Stimulated activated CD4-positive, alpha-beta T cell treated with anti-CD3 and anti-CD28 coated beads, Interleukin-4, amount 100 ng/mL, for 1 hour (primary cell): ENCODE data around the gene RIC8A.
A peak's percentile ranks its signal among the peaks of the same experiment; 100 is the strongest.
"Not testable (repeated sequence)": the region's sequence is repeated elsewhere in the genome, so short reads cannot be mapped to it uniquely, and the experiment has no call there.

ENCODE experiments used
- DNase-seq: peaks from one replicate; pipeline ENCODE4 v3.0.0-alpha.2; 2020

RIC8A gene

DNA sequence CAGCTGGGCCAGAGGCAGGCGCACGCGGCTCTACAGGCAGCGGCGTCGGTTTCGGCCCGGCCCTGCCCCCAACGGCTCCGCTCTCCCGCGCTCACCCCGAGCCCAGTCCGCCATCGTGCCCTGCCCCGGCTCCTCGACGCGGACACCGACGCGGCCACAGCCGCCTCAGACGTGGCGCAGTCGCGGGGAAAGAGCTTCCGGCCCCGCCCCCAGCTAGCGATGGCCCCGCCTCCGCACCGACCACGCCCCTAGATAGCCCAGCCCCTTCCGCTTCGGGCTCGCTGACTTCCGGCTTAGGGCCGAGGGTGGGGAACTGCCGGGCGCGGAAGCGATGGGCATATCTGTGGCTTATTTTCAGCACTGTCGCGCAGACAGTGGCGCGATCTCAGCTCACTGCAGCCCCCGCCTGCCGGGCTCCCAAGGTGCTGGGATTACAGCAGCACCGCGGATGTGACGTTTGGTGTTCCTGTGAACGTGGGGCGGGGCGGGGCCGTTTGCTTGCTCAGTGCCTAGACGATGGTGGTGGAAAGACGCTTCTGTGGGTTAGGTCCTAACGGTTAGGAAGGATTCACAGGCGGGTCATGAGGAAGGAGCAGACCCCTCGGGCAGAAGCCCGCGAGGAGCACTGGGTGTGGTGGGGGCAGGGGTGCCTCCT, at the start of gene RIC8A, which contains the start of gene BET1L:
Gene RIC8A (plus strand): TSS at position 501 of the 655 bp plus-strand sequence. CDS start 1,147 bp downstream, outside the sequence.
Gene BET1L (minus strand): TSS at position 192 of the 655 bp plus-strand sequence. CDS start 78 bp downstream, at position 114.
- DNase-seq, result peak; percentile 97

- not testable (repeated sequence) for DNase-seq
These were observed 27.3 kb upstream of the RIC8A start for GRCh38 chr11:180242-180641.

DNA sequence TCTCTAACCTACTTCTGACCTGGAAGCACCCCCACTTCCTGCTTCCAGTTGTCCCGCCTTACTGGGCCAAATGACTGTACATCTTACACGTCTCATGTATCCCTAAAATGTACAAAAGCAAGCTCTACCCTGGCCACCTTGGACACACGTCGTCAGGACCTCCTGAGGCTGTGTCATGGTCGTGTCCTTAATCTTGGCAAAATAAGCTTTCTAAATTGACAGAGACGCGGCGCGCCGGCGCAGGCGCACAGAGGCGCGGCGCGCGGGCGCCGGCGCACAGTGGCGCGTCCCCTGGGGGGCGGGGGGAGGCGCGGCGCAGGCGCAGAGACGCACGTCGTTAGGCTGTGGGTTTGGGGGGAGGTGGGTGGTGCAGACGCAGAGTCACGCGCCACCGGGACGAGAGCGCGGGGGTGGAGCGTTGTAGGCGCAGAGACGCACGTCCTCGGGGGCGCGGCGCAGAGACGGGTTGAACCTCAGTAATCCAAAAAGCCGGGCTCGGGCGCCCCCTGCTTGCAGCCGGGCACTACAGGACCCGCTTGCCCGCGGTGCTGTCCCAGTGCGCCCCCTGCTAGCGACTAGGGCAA, 18.2 kb upstream of the RIC8A start:
- not testable (repeated sequence) for DNase-seq

GRCh38 chr11:189843-190311, 17.6 kb upstream of the RIC8A start:
- DNase-seq, result peak; percentile 38

DNA sequence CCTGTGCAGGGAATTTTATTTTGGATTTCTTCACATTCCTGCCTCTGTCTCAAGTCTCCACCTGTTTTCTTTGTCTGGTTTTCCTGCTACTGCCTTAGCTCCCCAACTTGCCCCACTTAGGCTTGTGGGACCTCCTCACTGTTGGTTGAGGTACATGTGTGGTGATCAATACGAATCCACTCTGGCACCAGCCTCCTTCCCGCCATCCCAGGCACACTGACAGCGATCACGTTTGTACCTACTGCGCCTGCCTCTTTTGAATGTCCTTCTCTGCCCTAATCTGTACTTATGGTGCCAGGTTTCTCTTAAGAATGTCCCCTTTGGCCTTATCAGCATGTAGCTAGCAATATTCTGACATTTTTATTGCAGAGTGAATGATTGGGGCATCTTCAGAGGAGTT, 17.0 kb upstream of the RIC8A start:
- DNase-seq, result not testable (repeated sequence)

- DNase-seq, result peak; percentile 53
These were observed 15.7 kb upstream of the RIC8A start for GRCh38 chr11:191490-192478.

DNA sequence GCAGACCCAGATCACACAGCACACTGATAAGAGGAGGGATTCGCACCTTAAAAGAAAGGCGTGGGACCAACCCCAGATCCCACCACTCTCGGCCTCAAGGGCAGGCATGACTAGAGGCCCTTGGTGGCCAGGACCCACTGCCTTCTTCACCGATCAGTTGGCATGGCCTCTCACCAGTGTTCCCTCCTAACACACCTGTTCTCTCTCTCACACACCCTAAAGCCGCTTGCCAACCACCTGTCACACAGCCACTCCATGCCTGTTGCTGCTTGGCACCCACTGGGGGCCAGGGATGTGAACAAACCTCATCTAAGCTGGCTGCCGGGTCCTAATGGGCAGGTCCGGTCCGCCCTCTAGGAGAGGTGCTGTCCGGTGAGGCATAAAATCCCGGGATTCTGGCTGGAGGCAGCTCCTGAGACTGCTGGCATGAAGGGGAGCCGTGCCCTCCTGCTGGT, 14.8 kb upstream of the RIC8A start, which contains the start of gene SCGB1C1:
Gene SCGB1C1 (plus strand): TSS at position 405 of the 455 bp plus-strand sequence. CDS start 22 bp downstream, at position 427.
- DNase-seq, result not testable (repeated sequence)

DNA sequence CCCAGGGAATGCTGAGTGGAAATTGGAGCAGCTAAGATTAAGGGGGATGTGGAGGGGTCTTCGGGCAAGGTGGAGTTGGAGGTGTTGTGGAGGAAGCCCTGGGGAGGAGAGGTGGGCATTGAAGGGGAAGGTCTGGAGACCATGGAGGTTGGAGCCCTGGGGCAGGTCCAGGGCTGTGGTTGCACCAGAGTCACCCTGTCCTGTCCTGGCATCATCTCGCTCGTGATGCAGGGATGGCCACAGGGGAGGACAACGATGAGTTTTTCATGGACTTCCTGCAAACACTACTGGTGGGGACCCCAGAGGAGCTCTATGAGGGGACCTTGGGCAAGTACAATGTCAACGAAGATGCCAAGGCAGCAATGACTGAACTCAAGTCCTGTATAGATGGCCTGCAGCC, 14.0 kb upstream of the RIC8A start:
- DNase-seq, result not testable (repeated sequence)

- no peak for DNase-seq
These were observed 10.4 kb upstream of the RIC8A start for GRCh38 chr11:196786-197731.

DNA sequence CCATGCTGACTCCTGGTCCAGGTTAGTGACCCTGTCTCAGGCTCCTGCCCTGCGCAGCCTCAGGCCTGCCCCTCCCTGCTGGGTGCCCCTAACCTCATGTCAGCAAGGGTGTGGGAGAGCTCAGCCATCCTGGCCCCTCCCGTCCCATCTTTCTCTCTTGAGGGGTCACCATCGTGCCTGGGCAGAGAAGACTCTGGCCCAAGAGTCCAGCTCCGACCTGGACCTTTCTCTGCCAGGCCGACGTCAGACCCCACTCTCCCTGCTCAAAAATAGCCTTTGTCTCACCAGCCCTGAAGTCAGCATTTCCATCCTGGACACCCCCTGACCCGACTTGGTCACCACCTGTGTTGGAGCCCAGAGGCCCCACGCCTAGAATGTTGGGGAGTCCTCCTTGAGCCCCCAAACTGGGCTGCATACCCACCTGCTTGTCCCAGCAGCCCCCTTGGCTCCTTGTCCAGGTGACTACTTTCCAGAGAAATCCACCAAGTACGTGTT, 9.7 kb upstream of the RIC8A start:
- DNase-seq, result no peak

DNA sequence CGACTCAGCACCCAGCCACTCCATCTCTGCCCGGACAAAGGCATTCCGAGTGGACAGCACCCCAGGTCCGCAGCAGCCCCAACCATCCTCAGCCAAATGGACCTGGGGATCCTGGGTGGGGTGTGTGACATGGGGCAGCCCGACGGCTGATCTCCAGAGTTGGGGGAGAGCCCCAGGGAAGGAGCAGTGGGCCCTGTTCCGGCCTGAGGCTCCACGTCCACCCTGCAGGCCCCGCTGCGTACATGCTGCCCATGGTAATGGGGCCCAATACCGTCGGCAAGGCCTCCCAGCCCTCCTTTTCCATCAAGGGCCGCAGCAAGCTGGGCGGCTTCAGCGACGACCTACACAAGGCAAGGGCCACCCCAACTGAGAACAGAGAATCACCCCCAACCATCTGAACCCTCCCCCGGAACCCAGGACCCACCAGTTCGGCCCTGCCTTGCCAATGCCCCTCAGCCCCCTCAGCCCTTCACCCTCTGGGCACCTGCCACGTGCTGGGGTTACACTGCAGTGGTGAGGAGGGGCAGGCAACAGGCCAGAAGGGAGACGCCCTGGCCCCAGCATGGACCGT, 9.2 kb upstream of the RIC8A start:
- DNase-seq, result no peak

- DNase-seq, result no peak
These were observed 8.4 kb upstream of the RIC8A start for GRCh38 chr11:199004-199581.

DNA sequence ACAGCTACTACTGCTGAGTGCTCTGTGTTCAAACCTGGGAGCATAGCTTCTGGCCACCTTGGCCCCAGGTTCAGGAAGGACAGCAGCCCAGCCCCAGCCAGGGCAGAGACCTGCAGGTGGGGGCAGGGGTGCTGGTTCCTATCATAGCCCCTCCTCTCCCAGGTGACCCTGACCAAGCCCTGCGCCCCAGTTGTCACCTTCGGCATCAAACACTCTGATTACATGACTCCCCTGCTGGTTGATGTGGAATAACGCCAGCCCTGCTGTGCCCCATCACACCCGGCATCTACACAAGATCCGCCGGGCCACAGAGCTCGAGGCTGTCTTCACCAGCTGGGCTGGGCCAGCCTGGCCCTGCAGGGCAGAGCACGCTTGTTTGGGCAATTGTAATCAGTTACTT, 7.7 kb upstream of the RIC8A start:
- no peak for DNase-seq

DNA sequence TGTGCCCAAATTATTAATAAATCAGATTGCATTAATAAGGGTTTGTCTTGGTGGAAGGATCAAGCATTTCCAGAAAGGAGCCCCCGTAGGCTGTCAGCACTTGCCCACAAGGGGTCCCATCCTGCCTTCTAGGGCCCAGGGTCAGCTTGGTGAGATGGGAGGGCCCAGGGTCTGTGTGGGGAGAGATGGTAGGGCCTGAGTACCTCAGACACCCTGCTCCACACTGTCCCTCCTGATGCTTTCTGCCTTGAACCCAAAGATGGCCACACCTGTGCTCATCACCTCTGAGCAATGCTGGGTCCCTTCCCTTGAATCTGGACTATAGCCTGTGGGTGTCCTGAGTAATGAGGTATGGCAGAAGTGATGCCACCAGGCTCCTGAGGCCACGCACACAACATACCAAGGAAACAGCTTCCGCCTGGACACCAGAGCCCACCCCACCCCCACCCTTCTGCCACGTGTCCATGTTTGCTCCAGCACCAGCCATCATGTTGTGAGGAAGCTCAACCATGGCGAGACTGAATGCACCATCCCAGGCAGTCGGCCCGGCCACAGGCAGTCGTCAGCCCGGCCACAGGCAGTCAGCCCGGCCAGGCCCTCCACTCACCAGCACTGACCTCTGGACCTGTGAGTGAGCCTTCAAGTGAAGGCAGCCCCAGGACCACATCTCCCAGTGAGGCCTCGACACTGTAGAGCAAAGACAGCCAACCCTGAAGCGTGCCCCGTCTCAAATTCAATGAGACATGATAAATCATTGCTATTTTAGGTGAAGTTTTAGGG, 7.1 kb upstream of the RIC8A start:
- no peak for DNase-seq

- no peak for DNase-seq
These were observed 5.5 kb upstream of the RIC8A start for GRCh38 chr11:201966-202365.

DNA sequence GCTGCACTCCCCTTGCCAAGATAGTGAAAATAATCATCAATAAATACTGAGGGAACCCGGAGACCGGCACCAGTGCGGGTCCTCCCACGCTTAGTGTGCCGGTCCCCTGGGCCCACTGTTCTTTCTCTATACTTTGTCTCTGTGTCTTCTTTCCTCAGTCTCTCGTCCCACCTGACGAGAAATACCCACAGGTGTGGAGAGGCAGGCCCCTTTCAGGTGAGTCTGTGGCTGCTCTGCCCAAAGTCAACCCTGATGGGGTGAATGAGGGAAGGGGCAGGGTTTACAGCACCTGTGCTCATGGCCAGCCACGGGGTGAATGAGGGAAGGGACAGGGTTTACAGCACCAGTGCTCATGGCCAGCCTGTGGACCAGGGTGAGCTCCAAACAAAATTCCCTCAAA, 5.0 kb upstream of the RIC8A start:
- no peak for DNase-seq

GRCh38 chr11:203056-203944, 4.2 kb upstream of the RIC8A start:
- DNase-seq, result no peak

GRCh38 chr11:203945-204586, 3.4 kb upstream of the RIC8A start:
- no peak for DNase-seq
